Posterior cingulate gyrus (tissue), 11 donors: ENCODE data around the gene ZBTB16.
A peak's percentile ranks its signal among the peaks of the same experiment; 100 is the strongest.

ENCODE experiments used
- DNase-seq, 10 donors: peaks; one replicate each; pipeline versions ENCODE4 v3.0.0 to v3.0.0-alpha.2; 2020 to 2021; ENCODE audit warnings: mixed read lengths in 3 of 10
- intact Hi-C: fragments of 100-400 bp; cut with DNase I; formaldehyde crosslinking; loops from one replicate; pipeline ENCODE4 v1.15.1; 2023

ZBTB16 gene

GRCh38 chr11:114061048-114061680 lies 1.7 kb downstream of the ZBTB16 start:
- peak in 2 of 10 donors; percentile 45 to 89 for DNase-seq
- intact Hi-C loops: loop anchor here (10.0 kb wide), 1 partner anchor 64 kb away; no protein-coding TSS in a partner anchor

- intact Hi-C loops: loop anchor here (10.0 kb wide), 1 partner anchor 63 kb away; no protein-coding TSS in a partner anchor
- peak in 1 of 10 donors; percentile 85 for DNase-seq
Measured at GRCh38 chr11:114061681-114062049, 2.2 kb downstream of the ZBTB16 start.

- intact Hi-C loops: loop anchor here (10.0 kb wide), 1 partner anchor 63 kb away; no protein-coding TSS in a partner anchor
- DNase-seq: no peak
Measured at GRCh38 chr11:114062272-114062671, 2.8 kb downstream of the ZBTB16 start.

GRCh38 chr11:114063149-114063828 lies 3.8 kb downstream of the ZBTB16 start:
- intact Hi-C loops: loop anchor here (10.0 kb wide), 1 partner anchor 62 kb away; no protein-coding TSS in a partner anchor
- no peak for DNase-seq

GRCh38 chr11:114063829-114064201 lies 4.3 kb downstream of the ZBTB16 start:
- no peak for DNase-seq
- intact Hi-C loops: loop anchor here (10.0 kb wide), 1 partner anchor 61 kb away; no protein-coding TSS in a partner anchor

GRCh38 chr11:114064216-114064615 lies 4.7 kb downstream of the ZBTB16 start:
- peak in 1 of 10 donors; percentile 52 for DNase-seq
- intact Hi-C loops: loop anchor here (10.0 kb wide), 1 partner anchor 61 kb away; no protein-coding TSS in a partner anchor

GRCh38 chr11:114065094-114065493 lies 5.6 kb downstream of the ZBTB16 start:
- intact Hi-C loops: loop anchor here (10.0 kb wide), 1 partner anchor 60 kb away; no protein-coding TSS in a partner anchor
- peak in 2 of 10 donors; percentile 33 to 47 for DNase-seq

- DNase-seq: peak in 1 of 10 donors; percentile 39
- intact Hi-C loops: loop anchor here (10.0 kb wide), 1 partner anchor 59 kb away; no protein-coding TSS in a partner anchor
Measured at GRCh38 chr11:114066046-114066648, 6.6 kb downstream of the ZBTB16 start.

- intact Hi-C loops: loop anchor here (10.0 kb wide), 1 partner anchor 56 kb away; no protein-coding TSS in a partner anchor
- DNase-seq: peak in 1 of 10 donors; percentile 18
Measured at GRCh38 chr11:114068327-114068726, 8.8 kb downstream of the ZBTB16 start.

GRCh38 chr11:114070464-114071139 lies 11.1 kb downstream of the ZBTB16 start:
- peak in 1 of 10 donors; percentile 14 for DNase-seq
- intact Hi-C loops: no loop called here

GRCh38 chr11:114073007-114073827 lies 13.7 kb downstream of the ZBTB16 start:
- peak in 2 of 10 donors; percentile 42 to 67 for DNase-seq
- intact Hi-C loops: no loop called here

GRCh38 chr11:114073828-114074381 lies 14.4 kb downstream of the ZBTB16 start:
- intact Hi-C loops: no loop called here
- DNase-seq: peak in 2 of 10 donors; percentile 43

GRCh38 chr11:114074546-114075343 lies 15.2 kb downstream of the ZBTB16 start:
- intact Hi-C loops: loop anchor here (5.0 kb wide), 1 partner anchor 88 kb away; no protein-coding TSS in a partner anchor
- DNase-seq: peak in 2 of 10 donors; percentile 68 to 86

- intact Hi-C loops: loop anchor here (5.0 kb wide), 1 partner anchor 87 kb away; no protein-coding TSS in a partner anchor
- DNase-seq: peak in 1 of 10 donors; percentile 25
Measured at GRCh38 chr11:114075344-114075610, 15.8 kb downstream of the ZBTB16 start.

GRCh38 chr11:114075891-114076441 lies 16.5 kb downstream of the ZBTB16 start:
- intact Hi-C loops: loop anchor here (5.0 kb wide), 1 partner anchor 86 kb away; no protein-coding TSS in a partner anchor
- DNase-seq: peak in 5 of 10 donors; percentile 50 to 91 (median 83)

- DNase-seq: peak in 2 of 10 donors; percentile 32 to 53
- intact Hi-C loops: loop anchor here (5.0 kb wide), 1 partner anchor 85 kb away; no protein-coding TSS in a partner anchor
Measured at GRCh38 chr11:114076921-114077331, 17.4 kb downstream of the ZBTB16 start.

- intact Hi-C loops: loop anchor here (5.0 kb wide), 1 partner anchor 85 kb away; no protein-coding TSS in a partner anchor
- peak in 1 of 10 donors; percentile 57 for DNase-seq
Measured at GRCh38 chr11:114077482-114078305, 18.2 kb downstream of the ZBTB16 start.
